Endothelial cell of umbilical vein (primary cell): ENCODE data around the gene CCDC70. TPM values are rescaled to one million over a fixed set of nuclear protein-coding genes. Genes with fewer than 3 reads are reported as not detected.

Experiments
- BruUV-seq: library from RNA; stranded (reverse); fragments of 400-500 nt; replicated peaks from 2 replicates; lab custom pipeline; 2021; lab: Mats Ljungman, UMichigan
- CTCF ChIA-PET: fragments of 300-600, 350-600 bp; sonication (Branson Sonifier 250); formaldehyde crosslinking; loops from one replicate; lab custom pipeline; 2021; ENCODE audit warnings: antibody characterized with exemption, inconsistent platforms; lab: Charles Lee
- POLR2A ChIA-PET: fragments of 300-600, 350-600 bp; sonication (Branson Sonifier 250); formaldehyde crosslinking; loops from one replicate; lab custom pipeline; 2021; ENCODE audit warnings: antibody characterized with exemption, inconsistent platforms; lab: Charles Lee
- DNase-seq: peaks from one replicate; pipeline ENCODE4 v3.0.0-alpha.2; 2011; ENCODE audit warnings: low read depth, low spot score
- FAIRE-seq: peaks from 2 replicates; lab custom pipeline; 2011; peaks lifted over from hg19 to GRCh38; lab: Jason Lieb, UNC
- H2AFZ ChIP-seq: 2 replicates; pipeline ENCODE4 v1.6.0; 2012; ENCODE audit warnings: low read depth, low read length, control low read depth, inconsistent platforms
- H3K27ac ChIP-seq: 2 replicates; pipeline ENCODE4 v1.5.1; 2011; ENCODE audit warnings: low read depth, mild to moderate bottlenecking, control low read depth, low read length, moderate library complexity; ENCODE audit not compliant: insufficient read depth
- H3K27me3 ChIP-seq, 2 experiments: 2 replicates each; pipeline versions ENCODE4 v1.6.0 to v1.6.1; 2011; ENCODE audit warnings: low read length in 2 of 2, mixed read lengths in 1 of 2; ENCODE audit not compliant: control insufficient read depth in 2 of 2, insufficient read depth in 2 of 2
- H3K36me3 ChIP-seq, 2 experiments: 2 replicates in 1 of 2; 3 replicates in 1 of 2; pipeline ENCODE4 v1.5.1; 2011; ENCODE audit warnings: low read length in 2 of 2, mild to moderate bottlenecking in 1 of 2, moderate library complexity in 1 of 2; ENCODE audit not compliant: control insufficient read depth in 2 of 2, insufficient read depth in 2 of 2; ENCODE audit errors: extremely low read depth in 1 of 2
- H3K4me1 ChIP-seq: 3 replicates; pipeline ENCODE4 v1.5.1; 2011; ENCODE audit warnings: mild to moderate bottlenecking, low read length; ENCODE audit not compliant: control insufficient read depth, insufficient read depth; ENCODE audit errors: extremely low read depth
- H3K4me2 ChIP-seq: 2 replicates; pipeline ENCODE4 v1.6.1; 2011; ENCODE audit warnings: low read length, control low read depth, mixed read lengths; ENCODE audit not compliant: insufficient read depth
- H3K4me3 ChIP-seq, 3 experiments: fragments of 200-600 bp in 1 of 3; sonication (generic), shearing (Covaris generic) in 1 of 3; replicated peaks in 1 of 3; 2 replicates each; pipeline ENCODE4 v1.5.1; 2011 to 2016; ENCODE audit warnings: control low read depth in 3 of 3, low read length in 3 of 3, mild to moderate bottlenecking in 2 of 3, inconsistent platforms in 1 of 3, low read depth in 1 of 3, moderate library complexity in 1 of 3; ENCODE audit not compliant: insufficient read depth in 1 of 3
- H3K79me2 ChIP-seq: 2 replicates; pipeline ENCODE4 v1.6.0; 2012; ENCODE audit warnings: low read length, inconsistent platforms; ENCODE audit not compliant: control insufficient read depth, insufficient read depth
- H3K9ac ChIP-seq: replicated peaks from 2 replicates; pipeline ENCODE3; 2011; ENCODE audit warnings: low read length, control low read depth; ENCODE audit not compliant: insufficient read depth; ENCODE audit errors: extremely low read depth
- H3K9me1 ChIP-seq: replicated peaks from 3 replicates; pipeline ENCODE4 v1.6.0; 2011; ENCODE audit warnings: mild to moderate bottlenecking, low read length; ENCODE audit not compliant: control insufficient read depth, insufficient read depth; ENCODE audit errors: extremely low read depth
- H3K9me3 ChIP-seq: replicated peaks from 2 replicates; pipeline ENCODE4 v1.5.1; 2012; ENCODE audit warnings: low read length, inconsistent platforms; ENCODE audit not compliant: control insufficient read depth, insufficient read depth
- H4K20me1 ChIP-seq: replicated peaks from 2 replicates; pipeline ENCODE3; 2011; ENCODE audit warnings: mild to moderate bottlenecking, low read length; ENCODE audit not compliant: control insufficient read depth, insufficient read depth; ENCODE audit errors: extremely low read depth
- EZH2 ChIP-seq: IDR thresholded peaks from 2 replicates; pipeline ENCODE4 v1.6.1; 2012; ENCODE audit warnings: borderline replicate concordance, low read depth, mild to moderate bottlenecking, moderate library complexity, low read length, inconsistent platforms; ENCODE audit not compliant: severe bottlenecking
- FOS ChIP-seq: IDR thresholded peaks from 2 replicates; pipeline ENCODE4 v1.6.1; 2011; ENCODE audit warnings: mild to moderate bottlenecking, low read length, moderate library complexity, borderline replicate concordance; ENCODE audit not compliant: insufficient read depth
- GATA2 ChIP-seq: IDR thresholded peaks from 2 replicates; pipeline ENCODE4 v1.7.0; 2011; ENCODE audit warnings: low read depth, mild to moderate bottlenecking, moderate library complexity, mixed read lengths, low read length; ENCODE audit not compliant: insufficient read length, insufficient read depth
- JUN ChIP-seq: IDR thresholded peaks from 2 replicates; pipeline ENCODE4 v1.6.1; 2011; ENCODE audit warnings: borderline replicate concordance, low read depth; ENCODE audit not compliant: insufficient read length, insufficient read depth
- MYC ChIP-seq: IDR thresholded peaks from one replicate; pipeline ENCODE4 v1.6.1; 2011; ENCODE audit warnings: mild to moderate bottlenecking, low read depth, low read length
- POLR2A ChIP-seq: IDR thresholded peaks from 2 replicates; pipeline ENCODE4 v1.6.1; 2012; ENCODE audit warnings: low read depth, mild to moderate bottlenecking, control low read depth, low read length
- dilution Hi-C: fragments of 300-500 bp; cut with MboI; formaldehyde crosslinking; loops from one replicate; pipeline ENCODE4 v1.15.0; 2019; ENCODE audit warnings: low sequenced_read_pairs; ENCODE audit not compliant: extremely low pct_ligation_motif_present
- intact Hi-C: fragments of 100-400 bp; cut with micrococcal nuclease; formaldehyde crosslinking; loops from one replicate; pipeline ENCODE4 v1.10.0; 2022
- polyA plus RNA-seq, 4 experiments: library from polyadenylated mRNA; depleted of rRNA in 3 of 4; stranded (reverse) in 3 of 4; unstranded in 1 of 4; fragments of >200 nt; gene quantifications; 2 replicates each; pipeline versions ENCODE4 v1.2.1 to v1.2.3, GENCODE V29; 2011 to 2012; ENCODE audit warnings: missing spikeins in 1 of 4
- total RNA-seq: library from RNA; stranded (reverse); gene quantifications from 2 replicates; pipeline ENCODE4 v1.2.3, GENCODE V29; 2021
- TF ChIP-seq, protein P1 (sequence below): IDR thresholded peaks from 2 replicates; pipeline ENCODE4 v1.6.1; 2011; ENCODE audit not compliant: insufficient read depth, insufficient read length
- TF ChIP-seq, protein P2 (sequence below), 2 donors: IDR thresholded peaks; 1 replicate in 1 of 2; 2 replicates in 1 of 2; pipeline ENCODE4 v1.5.1; 2011; ENCODE audit warnings: low read length in 2 of 2, mild to moderate bottlenecking in 2 of 2, moderate library complexity in 2 of 2, control low read depth in 1 of 2, inconsistent platforms in 1 of 2, low read depth in 1 of 2; ENCODE audit not compliant: insufficient read depth in 1 of 2; ENCODE audit errors: extremely low read depth in 1 of 2

Gene CCDC70
- total and polyA plus RNA-seq, 2 donors (not counting 3 experiments of a cell fraction or from before 2014, with no cell fraction given) = not detected

DNA sequence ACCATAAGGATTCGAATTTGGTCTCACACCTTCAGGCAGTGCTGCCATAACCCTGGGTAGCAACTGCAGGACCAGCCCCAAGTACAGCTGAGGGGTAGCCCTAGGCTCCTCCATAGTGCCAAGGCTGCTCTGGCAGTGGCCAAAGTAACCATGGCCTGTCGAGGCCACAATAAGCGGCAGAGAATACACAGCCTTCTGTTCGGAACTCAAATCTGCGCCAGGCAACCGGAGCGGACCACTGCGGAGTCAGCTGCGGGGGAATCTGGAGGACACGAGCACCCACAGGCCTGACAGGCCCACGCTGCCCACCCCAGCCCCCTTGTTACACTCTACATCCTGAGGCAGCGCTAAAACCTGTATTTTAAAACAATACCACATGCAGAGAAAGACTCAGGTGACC lies 48.7 kb downstream of the CCDC70 start:
- H3K9me1 ChIP-seq = no peaks in the 10 kb centered on the region
- H2AFZ ChIP-seq = no peak overlapping the region
- H3K4me3 ChIP-seq = no peak overlapping the region
- no peak overlapping the region for H3K4me2 ChIP-seq
- H3K4me1 ChIP-seq = no peaks in the 10 kb centered on the region
- ChIA-PET POLR2A (no interaction called here), CTCF (interaction anchor here (1.0 kb wide), 1 partner anchor 21 kb away, joined by 3 read pairs; no protein-coding TSS in a partner anchor)
- DNase-seq (no peak), FAIRE-seq (no peak)
- intact Hi-C loops (no loop called here), dilution Hi-C loops (no loop called here)
- no peaks in the 10 kb centered on the region for H3K36me3 ChIP-seq
- peaks cover 0 to 2% of the 10 kb centered on the region in 2 experiments for H3K27me3 ChIP-seq
- TF ChIP-seq EZH2 = no peak
- TF ChIP-seq JUN = no peak
- TF ChIP-seq, protein P1, sequence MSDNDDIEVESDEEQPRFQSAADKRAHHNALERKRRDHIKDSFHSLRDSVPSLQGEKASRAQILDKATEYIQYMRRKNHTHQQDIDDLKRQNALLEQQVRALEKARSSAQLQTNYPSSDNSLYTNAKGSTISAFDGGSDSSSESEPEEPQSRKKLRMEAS = no peak
- TF ChIP-seq MYC = no peak
- TF ChIP-seq GATA2 = no peak
- TF ChIP-seq FOS = no peak
- H3K27ac ChIP-seq = no peak overlapping the region
- H3K9ac ChIP-seq = no peak overlapping the region
- H4K20me1 ChIP-seq = no peaks in the 10 kb centered on the region
- H3K9me3 ChIP-seq = no peaks in the 10 kb centered on the region
- BruUV-seq = no TSS peak
- no peaks in the 10 kb centered on the region for H3K79me2 ChIP-seq

DNA sequence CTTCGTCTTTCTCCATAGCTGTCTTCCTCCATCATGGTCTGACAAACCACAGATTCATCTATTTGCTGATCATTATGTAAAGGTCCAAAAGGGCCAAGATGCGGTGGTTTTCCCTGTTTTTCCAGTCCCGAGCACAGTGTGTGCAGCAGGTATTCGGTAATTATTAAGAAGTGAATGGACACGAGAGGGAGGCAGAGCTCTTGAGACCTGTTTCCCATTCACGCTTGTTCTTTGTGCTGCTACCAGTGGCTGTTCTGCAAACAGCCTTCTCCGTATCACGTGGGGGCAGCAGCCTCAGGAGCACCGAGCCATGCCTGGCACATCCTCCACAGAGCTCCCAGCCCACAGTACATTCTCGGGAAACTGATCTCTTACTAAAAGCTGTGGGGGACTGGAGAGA lies 50.3 kb downstream of the CCDC70 start:
- FAIRE-seq = no peak
- H3K9me3 ChIP-seq = no peaks in the 10 kb centered on the region
- CTCF ChIA-PET = interaction anchor here (1.2 to 2.9 kb wide), 2 partner anchors 16 to 17 kb away, joined by 3 to 8 read pairs; no protein-coding TSS in a partner anchor

More for the DNA sequence above, 50.3 kb downstream of the CCDC70 start:
- POLR2A ChIA-PET = no interaction called here
- intact Hi-C loops = no loop called here
- H3K36me3 ChIP-seq = no peaks in the 10 kb centered on the region
- H3K4me2 ChIP-seq = no peak overlapping the region
- no peaks in the 10 kb centered on the region for H4K20me1 ChIP-seq
- DNase-seq = no peak
- no peak overlapping the region for H3K27ac ChIP-seq
- H3K79me2 ChIP-seq = no peaks in the 10 kb centered on the region
- no TSS peak for BruUV-seq
- H3K4me1 ChIP-seq = no peaks in the 10 kb centered on the region
- H3K9ac ChIP-seq = no peak overlapping the region
- TF ChIP-seq, protein P1 = no peak
- TF ChIP-seq JUN (no peak), EZH2 (no peak), POLR2A (no peak), GATA2 (no peak)
- TF ChIP-seq, protein P2, sequence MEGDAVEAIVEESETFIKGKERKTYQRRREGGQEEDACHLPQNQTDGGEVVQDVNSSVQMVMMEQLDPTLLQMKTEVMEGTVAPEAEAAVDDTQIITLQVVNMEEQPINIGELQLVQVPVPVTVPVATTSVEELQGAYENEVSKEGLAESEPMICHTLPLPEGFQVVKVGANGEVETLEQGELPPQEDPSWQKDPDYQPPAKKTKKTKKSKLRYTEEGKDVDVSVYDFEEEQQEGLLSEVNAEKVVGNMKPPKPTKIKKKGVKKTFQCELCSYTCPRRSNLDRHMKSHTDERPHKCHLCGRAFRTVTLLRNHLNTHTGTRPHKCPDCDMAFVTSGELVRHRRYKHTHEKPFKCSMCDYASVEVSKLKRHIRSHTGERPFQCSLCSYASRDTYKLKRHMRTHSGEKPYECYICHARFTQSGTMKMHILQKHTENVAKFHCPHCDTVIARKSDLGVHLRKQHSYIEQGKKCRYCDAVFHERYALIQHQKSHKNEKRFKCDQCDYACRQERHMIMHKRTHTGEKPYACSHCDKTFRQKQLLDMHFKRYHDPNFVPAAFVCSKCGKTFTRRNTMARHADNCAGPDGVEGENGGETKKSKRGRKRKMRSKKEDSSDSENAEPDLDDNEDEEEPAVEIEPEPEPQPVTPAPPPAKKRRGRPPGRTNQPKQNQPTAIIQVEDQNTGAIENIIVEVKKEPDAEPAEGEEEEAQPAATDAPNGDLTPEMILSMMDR (IDR thresholded peaks at IDR 0.05; ENCODE audit: extremely low read depth in 1 of 2, insufficient read depth in 1 of 2, low read depth in 1 of 2, low read length in 2 of 2) = no peak
- dilution Hi-C loops = no loop called here
- no peaks in the 10 kb centered on the region for H3K9me1 ChIP-seq
- no peak overlapping the region for H3K4me3 ChIP-seq
- peaks cover 0 to 2% of the 10 kb centered on the region in 2 experiments for H3K27me3 ChIP-seq
- no peak overlapping the region for H2AFZ ChIP-seq
